Stimulated activated CD8-positive, alpha-beta memory T cell treated with anti-CD3 and anti-CD28 coated beads, Interleukin-4, amount 100 ng/mL, for 1 hour (primary cell): Measurements from ENCODE around the gene PDE1C.
"Not testable (repeated sequence)": the region's sequence is repeated elsewhere in the genome, so short reads cannot be mapped to it uniquely, and the experiment has no call there.

Source experiments
- DNase-seq, 2 donors: peaks; one replicate each; pipeline ENCODE4 v3.0.0-alpha.2; 2020; ENCODE audit warnings: low read depth in 2 of 2, low spot score in 1 of 2

The PDE1C gene

GRCh38 chr7:32070406-32071360, at the start of gene PDE1C:
PDE1C (minus strand) TSS chr7:32070407.
- DNase-seq, result no peak

GRCh38 chr7:32119790-32120196, 49.6 kb upstream of the PDE1C start:
- DNase-seq, result no peak

DNA sequence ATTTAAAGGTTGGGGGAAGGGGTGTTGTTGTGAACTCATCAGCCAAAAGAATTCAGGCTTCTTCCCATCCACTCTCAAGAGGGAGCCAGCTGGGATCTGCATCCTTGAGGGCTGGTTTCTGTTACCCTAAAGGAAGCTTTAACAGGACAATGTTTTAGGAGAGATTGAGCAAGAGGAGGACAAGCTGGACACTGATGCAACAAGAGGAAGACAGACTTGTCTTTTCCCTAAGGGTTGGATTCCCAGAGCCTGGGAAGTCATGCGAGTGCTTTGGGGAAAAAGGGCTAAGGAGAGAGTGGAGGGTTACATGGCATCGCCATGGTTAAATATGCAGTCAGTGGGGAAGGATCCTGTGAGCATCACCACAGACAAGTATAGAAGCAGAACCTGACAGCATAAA, 47.6 kb upstream of the PDE1C start:
- no peak for DNase-seq

GRCh38 chr7:32116436-32116835, 46.2 kb upstream of the PDE1C start:
- no peak for DNase-seq

- no peak for DNase-seq
Observed at GRCh38 chr7:32115831-32116230, 45.6 kb upstream of the PDE1C start.

- no peak for DNase-seq
Observed at GRCh38 chr7:32108651-32109050, 38.4 kb upstream of the PDE1C start.

DNA sequence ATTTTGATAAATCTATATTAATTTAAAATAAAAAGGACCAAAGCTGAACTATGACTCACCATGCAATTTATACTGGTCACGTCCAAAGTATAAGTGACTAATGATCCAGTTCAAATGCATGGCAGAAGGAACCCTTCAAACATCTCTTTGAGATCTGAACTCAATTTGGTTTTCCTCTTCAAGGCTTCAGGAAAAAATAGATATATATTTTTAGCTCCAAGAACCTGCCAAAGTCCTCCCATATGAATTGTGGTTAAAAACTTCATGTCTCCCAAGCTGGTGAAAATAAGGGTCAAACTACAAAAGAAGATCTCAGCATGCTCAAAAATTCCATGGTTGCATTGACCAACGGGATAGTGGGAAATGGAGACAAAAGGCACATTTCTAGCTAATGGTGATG, 34.6 kb upstream of the PDE1C start:
- no peak for DNase-seq

DNA sequence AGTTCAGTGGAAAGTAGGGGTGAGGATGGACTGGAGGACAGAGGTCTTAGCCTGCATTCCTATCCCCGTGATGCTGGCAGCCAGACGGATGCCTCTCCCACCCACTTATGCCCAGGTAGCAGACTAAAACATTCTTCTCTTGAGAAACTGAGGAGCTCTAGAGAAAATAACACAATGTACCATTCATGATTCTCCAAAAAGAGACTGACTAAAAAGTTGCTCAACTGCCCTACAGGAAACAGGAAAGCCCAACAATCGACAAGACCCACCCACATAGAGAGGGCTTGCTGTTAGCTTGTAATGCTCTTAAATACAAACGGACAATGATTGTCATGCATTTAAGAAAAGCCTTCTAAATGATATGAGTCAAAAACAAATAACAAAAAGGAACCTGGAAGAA, 33.2 kb upstream of the PDE1C start:
- DNase-seq, result no peak

DNA sequence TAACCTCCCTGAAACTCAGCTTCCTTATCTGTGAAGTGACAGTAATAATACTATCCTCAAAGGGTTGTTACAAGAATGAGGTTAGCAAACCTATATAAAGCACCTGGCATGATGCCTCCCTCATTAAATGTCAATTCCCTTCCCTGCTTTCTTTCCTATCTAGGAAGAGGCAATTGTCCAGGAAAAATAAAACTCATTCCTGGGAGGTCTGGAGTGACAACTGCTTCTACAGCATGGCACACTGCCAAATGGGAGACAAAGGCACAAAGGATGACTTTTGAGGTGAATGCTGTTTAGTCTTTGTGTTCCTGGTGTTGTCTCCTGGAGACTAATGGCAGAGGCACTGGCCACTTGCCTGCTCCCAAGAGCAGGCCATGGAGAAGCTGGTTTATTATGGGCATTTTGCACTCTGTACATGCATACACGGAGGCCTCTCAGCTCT, 32.2 kb upstream of the PDE1C start:
- DNase-seq, result no peak

DNA sequence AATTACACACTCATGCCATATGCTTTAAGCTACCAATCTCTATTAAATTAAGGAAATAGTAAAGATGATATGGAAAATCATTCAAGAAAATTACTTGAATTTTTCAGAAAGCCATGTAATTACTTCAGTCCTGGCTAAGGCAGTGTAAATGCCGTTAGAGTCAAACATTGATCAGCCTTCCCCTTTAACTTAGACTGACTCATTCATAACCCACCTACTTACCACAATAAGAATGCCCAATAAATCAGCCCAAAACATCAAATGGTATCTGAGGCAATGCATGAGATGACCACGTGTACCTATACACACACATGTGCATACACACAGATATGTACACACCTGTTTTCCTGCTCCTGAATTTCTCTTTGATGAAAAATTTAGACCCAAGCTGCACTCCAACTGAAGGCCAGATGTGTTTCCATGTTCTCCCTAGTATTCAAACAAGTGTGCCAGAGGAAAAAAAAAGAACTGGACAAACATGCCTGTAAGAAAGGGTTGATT, 30.2 kb upstream of the PDE1C start:
- no peak for DNase-seq

- no peak for DNase-seq
Observed at GRCh38 chr7:32094516-32094915, 24.3 kb upstream of the PDE1C start.

GRCh38 chr7:32093415-32094408, 23.5 kb upstream of the PDE1C start:
- DNase-seq, result no peak

DNA sequence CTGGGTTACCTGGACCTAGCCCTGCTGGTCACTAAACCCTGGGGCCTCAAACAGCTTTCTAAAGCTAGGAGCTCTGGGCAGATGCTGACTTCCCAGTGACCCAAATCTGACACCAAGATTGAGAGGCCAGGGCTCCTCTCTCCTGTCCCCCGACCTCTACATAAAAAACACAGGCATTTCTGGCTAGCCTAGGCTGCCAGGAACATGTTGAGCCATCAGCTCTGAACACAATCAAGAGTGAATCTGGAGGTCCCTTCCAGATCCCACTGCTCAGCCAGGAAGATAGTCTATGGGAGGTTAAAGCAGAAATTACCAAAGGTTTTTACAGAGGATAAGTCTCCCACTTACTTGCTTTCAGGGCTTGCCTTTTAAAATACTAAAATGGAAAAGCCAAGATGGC, 22.1 kb upstream of the PDE1C start:
- DNase-seq, result no peak

GRCh38 chr7:32091608-32092210, 21.5 kb upstream of the PDE1C start:
- no peak for DNase-seq

DNA sequence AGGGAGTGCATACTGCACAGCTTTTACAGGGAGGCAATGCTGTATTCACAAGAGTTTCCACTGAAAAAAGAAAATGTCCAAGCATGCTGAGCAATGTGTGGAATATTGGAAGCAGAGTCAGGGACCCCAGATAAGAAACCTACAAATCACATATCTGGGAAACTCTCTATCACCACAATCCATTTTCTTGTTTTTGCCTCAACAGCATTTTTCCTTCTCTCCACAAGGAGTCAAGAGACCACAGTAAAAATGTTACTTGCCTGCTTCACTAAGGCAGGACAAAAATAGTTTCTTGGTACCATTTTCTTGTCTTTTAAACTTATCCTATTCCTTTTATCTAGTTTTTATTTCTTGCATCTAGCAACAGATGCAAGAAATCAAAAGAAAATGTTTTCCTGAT, 19.5 kb upstream of the PDE1C start:
- DNase-seq, result no peak

DNA sequence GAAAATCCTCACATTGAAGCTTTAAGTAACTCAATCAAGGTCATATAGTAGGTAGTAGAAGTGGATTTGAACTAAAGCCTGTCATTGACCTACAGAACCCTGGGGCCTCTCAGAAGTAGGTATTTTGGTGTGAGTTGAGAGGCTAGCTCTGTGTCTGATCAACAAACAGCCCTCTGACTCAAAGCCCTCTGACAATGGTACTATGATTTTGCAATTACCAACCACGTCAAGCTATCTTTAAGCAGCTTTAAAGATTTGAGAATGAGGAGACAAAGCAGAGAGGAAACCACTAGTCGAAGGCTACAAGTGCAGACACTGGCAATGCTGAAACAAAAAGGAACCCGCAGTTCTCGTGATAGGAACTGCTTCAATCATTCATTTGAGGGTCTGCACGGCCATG, 19.0 kb upstream of the PDE1C start:
- DNase-seq, result no peak

GRCh38 chr7:32088451-32088881, 18.3 kb upstream of the PDE1C start:
- DNase-seq, result no peak

DNA sequence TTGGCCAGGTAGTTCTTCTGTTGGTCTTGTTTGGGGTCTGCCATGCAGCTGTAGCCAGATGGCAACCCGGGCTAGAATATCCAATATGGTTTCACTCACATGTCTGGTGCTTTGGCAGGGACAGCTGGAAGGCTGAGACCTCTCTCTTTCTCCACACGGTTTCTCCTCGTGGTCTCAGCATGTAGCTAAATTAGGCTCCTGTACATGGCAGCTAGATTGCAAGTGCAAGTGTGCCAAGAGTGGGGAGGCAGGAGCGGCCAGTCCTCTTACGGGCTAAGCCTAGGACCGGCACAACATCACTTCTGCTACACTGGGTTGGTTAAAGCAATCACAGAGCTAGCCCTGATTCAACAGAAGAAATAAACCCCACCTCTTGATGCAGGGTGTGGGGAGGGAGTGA, 9.3 kb upstream of the PDE1C start:
- no peak for DNase-seq

DNA sequence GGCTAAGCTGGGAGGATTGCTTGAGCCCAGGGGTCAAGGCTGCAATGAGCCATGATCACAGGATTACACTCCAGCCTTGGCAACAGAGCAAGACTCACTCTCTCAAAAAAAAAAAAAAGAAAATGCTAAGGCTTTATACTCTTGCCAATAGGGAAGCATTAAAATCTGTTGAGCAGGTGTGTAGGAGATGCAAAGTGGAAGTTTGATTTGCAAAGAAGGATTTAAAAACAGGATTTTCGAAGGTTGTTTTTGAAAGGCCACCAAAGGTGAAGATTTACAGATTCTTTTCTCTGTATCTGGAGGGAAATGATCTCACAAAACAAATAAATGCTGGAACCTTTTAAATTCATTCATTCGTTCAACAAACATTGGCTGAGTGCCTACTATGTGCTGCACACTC, 8.6 kb upstream of the PDE1C start:
- no peak for DNase-seq

DNA sequence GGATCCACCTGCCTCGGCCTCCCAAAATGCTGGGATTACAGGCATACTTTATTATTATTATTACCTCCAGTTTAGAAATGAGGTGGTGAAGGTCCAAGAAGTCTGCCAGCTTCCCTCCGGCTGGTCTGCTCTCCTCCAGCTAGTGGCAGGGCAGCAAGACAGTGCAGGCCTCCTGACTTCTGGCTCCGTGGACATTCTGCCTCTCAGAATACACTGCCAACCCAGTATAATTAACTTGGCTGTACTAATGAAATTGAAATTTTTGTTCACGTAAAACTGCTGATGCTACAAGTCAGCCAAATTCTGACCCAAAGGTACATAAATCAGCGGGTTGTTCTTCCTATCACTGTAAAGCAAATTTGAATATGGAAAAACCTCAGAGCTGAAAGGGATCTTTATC, 7.6 kb upstream of the PDE1C start:
- DNase-seq, result no peak

GRCh38 chr7:32076802-32077201, 6.6 kb upstream of the PDE1C start:
- DNase-seq, result not testable (repeated sequence)
